HG03565 (cell line): Measurements from ENCODE around the gene FRMD7.

Source experiments
- ATAC-seq: cut with Tn5 transposase; IDR thresholded peaks from one replicate; pipeline ENCODE4 v1.9.1; 2021; ENCODE audit warnings: mild to moderate bottlenecking, moderate library complexity; ENCODE audit not compliant: unreplicated experiment

The FRMD7 gene

GRCh38 chrX:132040066-132040465 lies 87.8 kb downstream of the FRMD7 start:
- no peak for ATAC-seq

DNA sequence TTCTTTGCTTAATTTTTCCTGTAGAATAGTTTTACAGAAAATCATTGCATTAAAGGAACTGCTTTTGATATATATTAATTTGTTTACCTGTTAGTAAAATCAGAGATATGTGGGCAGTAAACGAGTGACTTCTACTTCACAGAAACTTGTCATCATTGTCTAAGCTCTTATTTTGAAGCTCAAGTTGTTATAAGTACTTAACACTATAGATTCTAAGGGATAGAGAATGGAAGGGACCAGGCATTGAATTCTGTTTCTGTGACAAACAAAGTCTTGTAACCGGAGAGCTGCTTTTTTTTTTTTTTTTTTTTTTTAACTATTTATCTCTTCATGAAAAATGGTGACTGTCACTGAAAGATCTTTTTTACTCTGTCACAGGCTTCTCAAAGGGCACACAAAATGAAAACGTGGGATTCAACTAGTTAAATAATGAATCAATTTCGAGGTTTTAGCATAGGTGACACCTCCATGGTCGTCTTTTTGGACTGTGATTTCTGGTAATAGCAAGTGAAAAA lies 90.3 kb downstream of the FRMD7 start:
- no peak for ATAC-seq

DNA sequence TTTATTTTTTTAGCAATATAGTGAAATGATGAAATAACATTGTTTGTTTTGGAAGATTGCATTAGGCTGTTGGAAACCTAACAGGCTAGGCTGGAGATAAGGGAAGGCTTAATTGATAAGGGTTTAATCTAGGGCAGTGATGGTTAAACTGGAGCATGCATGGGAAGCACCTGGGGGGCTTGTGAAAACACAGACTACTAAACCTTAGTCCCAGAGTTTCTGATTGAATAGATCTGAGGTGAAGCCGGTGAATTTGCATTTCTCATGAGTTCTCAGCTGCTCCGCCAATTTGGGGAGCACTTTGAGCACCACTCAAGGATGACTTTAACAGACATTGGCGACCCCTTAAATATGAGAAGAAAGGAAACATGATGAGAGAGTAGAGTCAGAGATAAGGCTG lies 93.2 kb downstream of the FRMD7 start:
- peak; percentile 36 for ATAC-seq

DNA sequence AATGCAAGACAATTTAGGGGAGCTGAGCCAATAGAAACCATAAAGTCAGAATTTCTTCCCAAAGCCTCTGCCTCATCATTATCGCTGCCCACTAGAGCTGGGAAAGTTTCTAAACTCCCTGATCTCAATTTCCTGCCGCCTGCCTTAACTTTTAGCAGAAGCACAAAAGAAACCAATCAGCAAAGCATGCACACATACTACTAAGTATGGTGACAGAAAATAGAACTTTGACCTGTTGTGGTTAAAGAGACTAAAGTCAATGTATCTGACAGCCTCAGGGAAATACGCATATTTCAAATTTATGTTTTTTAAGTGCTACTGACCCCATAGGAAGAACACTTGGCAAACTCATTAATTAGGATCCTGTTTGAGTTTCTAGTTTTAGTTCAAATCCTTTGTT lies 94.7 kb downstream of the FRMD7 start:
- no peak for ATAC-seq

DNA sequence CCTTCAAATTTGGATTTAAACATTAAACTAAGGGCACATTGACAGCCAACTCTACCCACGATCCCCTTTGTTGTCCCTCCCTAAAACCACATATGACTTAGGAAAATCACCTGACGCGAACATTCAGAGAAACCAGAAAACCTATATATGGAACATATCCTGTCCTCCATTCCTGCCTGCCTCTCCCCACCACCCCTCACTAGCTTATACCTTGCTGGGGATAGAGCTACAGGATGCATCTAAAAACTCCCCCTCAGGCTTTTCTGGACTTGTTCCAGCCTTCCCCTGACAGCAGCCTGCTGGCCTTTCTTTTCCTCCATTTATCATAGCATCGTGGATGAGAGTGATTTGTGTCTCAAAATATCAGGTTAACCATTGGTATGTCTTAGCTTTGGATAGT lies 96.0 kb downstream of the FRMD7 start:
- no peak for ATAC-seq

DNA sequence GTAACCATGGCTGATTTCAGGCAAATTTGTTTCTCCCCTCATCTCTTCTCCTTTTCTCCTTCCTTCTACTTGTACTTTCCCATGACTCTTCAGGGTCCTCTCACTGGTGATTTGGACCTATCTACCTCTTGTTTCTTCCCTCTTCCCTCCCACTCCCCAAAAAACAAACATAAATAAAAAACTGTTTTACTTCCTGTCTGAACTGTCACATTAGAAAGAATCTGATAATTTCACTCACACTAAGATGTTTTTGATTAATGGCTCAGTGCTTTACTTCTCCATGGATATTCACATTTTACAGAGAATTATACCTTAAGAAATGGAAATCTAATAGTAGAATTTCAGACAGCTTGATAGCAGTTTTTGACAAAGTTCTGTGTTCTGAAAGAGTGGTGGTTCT lies 97.6 kb downstream of the FRMD7 start:
- no peak for ATAC-seq
